GM18498 (cell line): Measurements from ENCODE around the gene DTNBP1.

Experiments
- ATAC-seq: cut with Tn5 transposase; IDR thresholded peaks from one replicate; pipeline ENCODE4 v1.9.1; 2021; ENCODE audit warnings: mild to moderate bottlenecking, moderate library complexity; ENCODE audit not compliant: unreplicated experiment

DTNBP1 gene

DNA sequence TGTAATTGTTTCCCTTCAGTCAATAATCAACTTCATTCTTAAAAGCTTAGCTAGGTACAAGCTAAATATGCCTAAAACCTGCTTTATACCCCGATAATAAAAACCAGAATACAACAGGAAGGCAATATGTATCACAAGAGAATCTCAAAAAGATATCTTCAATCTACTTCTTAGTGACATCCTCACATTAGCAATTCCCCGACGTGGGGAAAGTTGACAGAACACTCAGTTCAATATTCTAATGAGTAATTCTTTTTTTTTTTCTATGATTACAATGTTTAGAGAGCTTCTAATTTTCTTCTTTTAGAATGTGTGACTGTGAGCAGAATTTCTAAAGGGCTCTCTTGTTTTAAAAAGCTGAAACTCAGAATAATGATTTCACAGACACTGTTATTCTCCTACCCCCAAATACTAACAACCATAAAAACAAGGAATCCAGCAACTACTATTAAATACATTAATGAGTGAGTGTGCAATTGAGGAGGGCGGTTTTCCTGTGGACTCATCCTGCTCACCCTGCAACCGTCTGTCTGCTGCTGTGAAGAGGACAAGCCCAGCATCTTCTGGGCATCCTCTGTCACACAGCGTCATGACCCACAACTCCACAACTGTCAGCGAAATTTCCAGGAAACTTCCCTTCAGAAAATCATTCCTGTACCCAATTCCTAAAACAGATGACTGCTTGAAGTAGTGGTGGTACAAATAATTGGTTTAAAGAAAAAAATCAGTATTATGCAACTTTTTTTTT is 68.1 kb downstream of the DTNBP1 start:
- ATAC-seq, result no peak

DNA sequence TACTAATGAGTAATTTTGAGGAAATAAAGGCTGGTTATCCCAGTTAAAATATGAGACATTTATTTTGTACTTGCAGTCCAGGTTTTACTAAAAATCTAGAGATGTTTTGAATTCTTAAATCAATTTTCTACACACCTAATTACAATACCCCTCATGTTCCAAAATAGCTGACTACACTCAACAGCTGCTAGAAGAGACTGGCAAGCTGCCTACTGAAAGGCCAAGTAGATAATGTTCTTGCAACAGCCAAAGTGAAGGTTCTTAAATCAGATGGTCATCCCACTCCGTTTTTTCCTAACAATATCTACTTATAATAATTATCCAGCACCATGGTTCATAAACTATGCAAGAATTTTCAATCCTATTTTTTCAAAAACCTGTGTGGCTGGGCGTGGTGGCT is 69.0 kb downstream of the DTNBP1 start:
- ATAC-seq, result no peak

DNA sequence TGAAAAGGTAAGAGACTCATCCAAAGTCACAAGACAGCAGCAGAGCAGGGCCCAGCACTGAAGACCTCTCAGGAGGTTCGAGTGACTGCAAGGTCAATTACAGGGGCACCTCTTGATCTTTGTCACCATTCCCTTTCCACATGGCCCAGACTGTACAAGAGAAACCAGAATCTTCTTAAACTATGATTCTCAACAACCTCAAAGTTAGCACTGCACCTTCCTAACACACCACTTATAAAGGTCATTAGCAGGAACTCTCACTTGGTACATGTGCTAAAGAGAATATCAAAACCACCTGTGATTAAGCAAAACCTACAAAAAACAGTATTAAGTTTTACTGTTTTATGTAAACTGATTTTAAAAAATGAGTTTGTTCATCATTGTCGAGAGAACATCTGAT is 70.2 kb downstream of the DTNBP1 start:
- no peak for ATAC-seq

DNA sequence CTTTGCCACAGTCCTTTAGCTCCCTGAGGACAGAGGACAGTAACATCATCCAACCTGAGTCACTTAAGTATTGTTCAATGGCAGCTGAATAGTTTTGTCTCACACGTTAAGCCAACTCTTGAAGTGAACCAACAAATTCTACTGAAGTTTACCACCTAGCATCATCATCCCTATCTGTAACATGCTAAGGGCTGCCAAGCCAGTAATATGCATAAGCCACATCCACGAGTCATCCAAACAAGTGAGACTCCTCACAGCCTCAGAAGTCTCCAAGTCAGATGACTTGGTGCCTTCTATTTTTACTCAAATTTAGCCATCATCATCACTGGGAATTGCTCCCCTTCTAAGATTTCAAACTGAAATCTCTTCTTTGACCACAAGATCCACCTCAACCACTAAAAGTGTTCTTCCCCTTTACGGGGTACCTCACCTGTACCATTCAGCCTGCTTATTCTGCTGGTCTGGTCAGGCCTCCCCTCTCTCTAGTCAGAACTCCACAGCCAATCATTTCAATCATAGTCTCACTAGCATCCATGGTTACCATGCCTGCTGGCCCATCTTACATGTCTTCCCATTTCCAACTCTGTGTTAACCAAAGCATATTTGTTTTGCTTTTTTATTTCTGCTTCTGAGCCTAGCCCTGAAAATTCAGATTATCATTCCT is 73.7 kb downstream of the DTNBP1 start:
- no peak for ATAC-seq

GRCh38 chr6:15586503-15586902 is 76.3 kb downstream of the DTNBP1 start:
- ATAC-seq, result no peak

- ATAC-seq, result no peak
Observed at GRCh38 chr6:15585760-15586214, 77.0 kb downstream of the DTNBP1 start.

DNA sequence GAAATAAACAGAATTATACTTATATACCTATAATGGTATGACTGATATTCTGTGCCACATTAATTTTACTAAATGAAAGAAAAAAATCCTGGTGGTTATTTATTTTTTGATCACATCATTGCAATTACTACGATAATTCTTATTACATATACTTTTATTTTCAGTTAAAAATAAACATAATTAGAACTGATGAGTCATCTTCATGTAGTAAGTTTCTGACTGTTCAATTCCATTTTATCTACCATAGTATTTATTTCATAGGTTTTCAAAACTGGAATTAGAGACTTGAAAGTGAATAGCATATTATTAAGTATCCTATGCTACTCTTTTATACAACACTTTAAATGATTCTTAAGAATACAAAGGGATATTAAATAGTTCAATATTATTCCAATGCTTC is 80.3 kb downstream of the DTNBP1 start:
- no peak for ATAC-seq

- ATAC-seq, result no peak
Observed at GRCh38 chr6:15581751-15582150, 81.1 kb downstream of the DTNBP1 start.

DNA sequence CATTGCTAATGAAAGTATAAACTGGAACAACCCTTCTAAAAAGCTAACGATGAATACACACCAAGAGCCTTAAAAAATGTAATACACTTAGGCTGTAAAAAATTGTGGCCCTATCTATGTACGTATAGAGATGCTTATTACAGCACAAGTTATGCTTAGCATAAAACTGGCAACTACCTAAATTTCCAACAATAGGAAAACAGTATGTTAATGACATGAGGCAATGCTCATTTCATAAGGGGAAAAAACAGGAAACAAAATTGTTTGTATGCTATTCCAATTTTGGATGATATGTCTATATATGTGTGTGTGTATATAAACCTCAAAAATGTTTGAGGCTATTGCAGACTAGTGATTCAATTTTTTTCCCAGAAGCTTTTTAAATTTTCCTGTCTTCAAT is 82.5 kb downstream of the DTNBP1 start:
- ATAC-seq, result no peak

GRCh38 chr6:15578716-15579391 is 84.0 kb downstream of the DTNBP1 start:
- no peak for ATAC-seq

- no peak for ATAC-seq
Observed at GRCh38 chr6:15577550-15578171, 85.2 kb downstream of the DTNBP1 start.

- ATAC-seq, result no peak
Observed at GRCh38 chr6:15577106-15577505, 85.7 kb downstream of the DTNBP1 start.

DNA sequence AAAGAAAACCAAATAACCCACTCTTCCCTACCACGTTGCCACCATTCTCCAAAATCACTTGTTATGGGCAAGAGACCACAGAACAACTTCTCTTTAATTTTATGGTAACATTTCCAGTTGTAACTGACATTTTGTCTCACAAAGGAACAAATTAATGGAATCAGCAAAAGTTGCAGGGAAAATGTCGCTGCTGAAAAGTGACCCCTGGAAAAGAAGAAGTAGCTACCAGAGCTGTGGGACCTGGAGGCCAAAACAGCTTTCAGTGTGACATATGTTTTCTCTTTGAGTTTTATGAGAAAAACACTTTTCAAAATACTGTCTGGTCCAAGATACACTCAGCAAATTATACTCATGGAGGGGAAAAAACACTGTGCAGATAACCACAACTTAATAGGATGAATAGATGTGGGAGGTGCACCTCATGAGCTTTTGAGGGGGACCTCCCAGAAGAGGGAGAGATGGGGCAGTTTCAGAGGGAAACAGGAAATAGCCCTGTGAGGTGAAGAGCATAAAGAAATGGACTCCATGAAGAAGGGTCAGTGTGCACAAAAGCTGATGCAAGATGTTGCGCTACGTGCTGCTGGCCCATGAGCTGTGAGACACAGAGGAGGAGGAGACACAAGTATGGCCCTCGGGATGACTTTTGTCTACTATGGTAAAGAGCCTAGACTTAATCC is 87.3 kb downstream of the DTNBP1 start:
- no peak for ATAC-seq

DNA sequence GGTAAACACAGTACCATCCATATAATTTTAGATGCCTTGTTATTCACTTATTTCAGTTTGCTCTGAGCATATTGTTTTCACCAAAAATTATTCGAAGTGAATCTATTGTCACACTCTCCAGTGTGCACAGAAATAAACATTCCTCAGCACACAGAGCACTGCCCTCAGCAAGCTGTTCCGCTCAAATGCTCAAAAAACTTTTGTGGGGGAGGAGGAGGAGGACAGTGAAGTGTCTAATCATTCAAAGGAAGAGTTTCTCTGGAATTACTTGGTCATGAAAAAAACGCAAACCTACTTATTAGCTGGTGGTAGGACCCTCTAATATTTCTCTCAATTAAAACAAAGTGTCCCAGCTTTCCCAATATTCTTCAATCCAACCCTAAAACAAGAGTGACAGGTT is 88.3 kb downstream of the DTNBP1 start:
- ATAC-seq, result no peak

- ATAC-seq, result no peak
Observed at GRCh38 chr6:15574023-15574422, 88.8 kb downstream of the DTNBP1 start.

- ATAC-seq, result no peak
Observed at GRCh38 chr6:15573384-15573783, 89.4 kb downstream of the DTNBP1 start.

DNA sequence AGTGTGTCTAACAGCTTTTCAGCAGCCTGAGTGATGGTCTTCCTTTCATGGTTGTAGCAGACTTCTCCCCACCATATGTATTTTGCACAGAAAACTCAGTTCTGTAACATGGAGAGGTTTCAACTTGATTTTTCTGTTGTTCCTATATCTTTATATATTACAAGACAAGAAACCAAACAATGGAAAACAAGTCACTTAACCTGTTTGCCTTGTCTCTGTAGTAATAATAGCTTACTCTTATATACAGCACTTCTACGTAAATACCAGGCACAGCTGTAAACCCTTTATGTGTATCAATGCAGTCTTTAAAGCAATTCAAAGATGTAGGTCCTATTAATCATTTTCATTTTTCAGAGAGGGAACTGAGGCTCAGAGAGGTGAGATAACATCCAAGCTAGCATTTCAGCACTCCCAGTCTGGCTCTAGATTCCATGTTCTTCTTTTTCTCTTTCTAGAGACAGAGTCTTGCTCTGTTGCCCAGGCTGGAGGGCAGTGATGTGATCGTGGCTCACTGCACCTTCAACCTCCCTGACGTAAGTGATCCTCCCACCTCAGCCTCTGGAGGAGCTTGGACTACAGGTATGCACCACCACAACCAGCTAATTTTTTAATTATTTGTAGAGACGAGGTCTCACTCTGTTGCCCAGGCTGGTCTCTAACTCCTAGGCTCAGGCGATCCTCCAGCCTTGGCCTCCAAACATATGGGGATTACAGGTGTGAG is 90.4 kb downstream of the DTNBP1 start:
- ATAC-seq, result no peak

DNA sequence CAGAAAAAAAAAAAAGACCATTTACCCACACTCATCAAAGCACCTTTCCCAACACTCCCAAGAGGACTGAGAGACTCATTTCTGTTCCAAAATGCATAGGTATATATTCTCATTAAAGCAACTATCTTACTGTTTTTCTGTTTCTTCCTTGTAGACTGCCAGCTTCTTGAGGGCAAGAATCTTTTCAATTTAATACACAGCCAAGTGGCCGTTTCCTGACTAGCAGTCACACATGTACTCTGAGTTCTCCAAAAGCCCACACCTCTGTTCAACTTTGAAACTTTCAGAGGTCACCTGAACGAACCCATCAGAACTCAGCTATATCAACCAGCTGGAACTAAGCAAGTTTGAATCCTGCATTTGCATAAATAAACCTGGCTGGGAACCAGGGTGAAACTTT is 92.7 kb downstream of the DTNBP1 start:
- no peak for ATAC-seq

DNA sequence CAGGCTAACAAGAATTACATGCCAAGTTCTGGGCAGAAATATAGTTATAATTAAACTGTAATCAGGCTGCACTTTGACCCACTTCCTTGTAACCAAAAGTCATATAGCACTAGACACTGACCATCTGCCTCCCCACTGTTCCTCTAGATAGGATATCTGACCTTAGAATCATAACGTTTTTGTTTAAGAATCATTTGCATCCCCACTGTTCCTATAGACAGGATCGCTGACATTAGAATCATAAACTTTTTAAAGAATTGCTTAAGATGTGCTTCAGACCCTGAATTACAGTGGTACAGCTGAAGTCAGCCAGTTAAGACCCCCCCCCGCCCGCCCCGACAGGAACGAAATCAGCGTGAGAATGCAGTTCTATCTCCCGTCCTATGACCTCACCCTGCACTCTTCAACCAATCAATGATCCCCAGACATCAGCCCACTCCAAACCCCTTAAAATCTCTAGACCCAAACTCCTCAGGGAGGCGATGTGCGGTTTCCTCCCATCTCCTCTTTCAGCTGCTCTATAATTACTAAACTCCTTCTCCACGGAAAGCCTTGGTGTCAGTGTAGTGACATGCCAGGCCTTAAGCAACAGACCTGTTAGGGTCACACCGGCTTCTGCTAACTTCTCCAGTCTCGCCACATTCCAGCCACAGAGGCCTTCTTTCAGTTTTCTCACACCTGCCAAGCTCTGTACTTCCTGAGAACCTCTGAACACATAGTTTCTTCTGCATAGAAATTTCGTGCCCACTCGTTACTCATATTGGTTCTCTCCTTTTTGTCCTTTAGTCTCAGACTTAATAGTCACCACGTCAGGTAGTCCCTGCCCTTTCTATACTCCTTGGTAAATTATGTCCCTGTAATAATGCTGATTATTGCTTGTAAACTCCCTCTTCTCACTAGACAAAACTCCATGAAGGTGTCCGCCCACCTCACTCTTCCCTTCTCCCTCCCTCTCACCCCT is 93.5 kb downstream of the DTNBP1 start:
- no peak for ATAC-seq
